GM19351 (cell line): Measurements from ENCODE around the gene SOCS1.
"Not testable (repeated sequence)": the region's sequence is repeated elsewhere in the genome, so short reads cannot be mapped to it uniquely, and the experiment has no call there.

Experiments used
- ATAC-seq: cut with Tn5 transposase; IDR thresholded peaks from one replicate; pipeline ENCODE4 v1.9.1; 2021; ENCODE audit warnings: mild to moderate bottlenecking, moderate library complexity; ENCODE audit not compliant: unreplicated experiment

Gene SOCS1

DNA sequence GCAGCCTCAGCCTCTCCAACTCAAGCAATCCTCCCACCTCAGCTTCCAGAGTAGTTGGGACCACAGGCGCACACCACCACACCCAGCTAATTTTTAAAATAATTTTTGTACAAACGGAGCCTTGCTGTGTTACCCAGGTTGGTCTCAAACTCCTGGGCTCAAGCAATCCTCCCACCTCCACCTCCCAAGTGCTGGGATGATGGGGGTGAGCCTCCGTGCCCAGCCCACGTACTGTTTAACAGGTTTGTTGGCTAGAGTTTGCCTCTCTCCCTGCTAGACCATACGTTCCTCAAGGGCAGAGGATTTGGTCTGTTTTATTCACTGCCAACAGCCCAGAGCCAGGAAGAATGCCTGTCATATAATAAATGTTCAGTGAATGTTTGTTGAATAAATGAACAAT, 26.6 kb downstream of the SOCS1 start:
- no peak for ATAC-seq

GRCh38 chr16:11225677-11226549, 30.1 kb downstream of the SOCS1 start:
- ATAC-seq: no peak

DNA sequence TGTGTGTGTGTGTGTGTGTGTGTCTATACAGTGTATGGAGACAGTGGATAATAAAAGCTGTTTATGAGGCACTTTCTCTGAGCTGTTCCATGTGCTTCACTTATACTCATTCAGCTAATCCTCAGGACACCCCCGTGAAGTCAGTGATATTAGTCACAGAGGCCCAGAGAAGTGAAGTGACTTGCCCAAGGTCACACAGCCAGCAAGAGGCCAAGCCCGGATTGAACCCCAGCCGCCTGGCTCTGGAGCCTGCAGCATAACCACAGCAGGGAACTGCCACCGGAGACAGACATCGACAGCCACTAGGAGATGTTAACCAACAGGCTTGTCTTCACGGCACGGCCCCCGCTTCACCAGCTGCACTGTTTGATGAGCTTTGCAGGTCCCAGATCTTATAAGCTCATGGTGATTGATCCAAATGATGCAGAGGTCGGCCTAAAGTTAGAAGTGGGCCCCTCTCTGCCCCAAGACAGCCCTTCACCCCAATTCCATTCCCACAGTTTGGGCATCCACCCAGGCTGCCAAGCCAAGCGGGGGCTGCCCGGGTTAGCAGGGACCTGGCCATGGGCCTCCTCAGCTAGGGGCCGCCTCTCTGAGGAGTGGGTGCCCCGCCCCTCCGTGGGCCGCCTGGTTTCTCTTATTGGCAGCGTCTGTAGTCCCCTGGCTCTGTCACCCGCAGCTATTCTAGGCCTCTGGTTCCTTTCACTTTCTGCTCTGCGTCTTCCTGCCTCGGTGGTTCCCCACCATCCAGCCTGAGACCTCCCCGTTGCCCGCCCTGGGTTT, 30.9 kb downstream of the SOCS1 start:
- ATAC-seq: peak; percentile 92

DNA sequence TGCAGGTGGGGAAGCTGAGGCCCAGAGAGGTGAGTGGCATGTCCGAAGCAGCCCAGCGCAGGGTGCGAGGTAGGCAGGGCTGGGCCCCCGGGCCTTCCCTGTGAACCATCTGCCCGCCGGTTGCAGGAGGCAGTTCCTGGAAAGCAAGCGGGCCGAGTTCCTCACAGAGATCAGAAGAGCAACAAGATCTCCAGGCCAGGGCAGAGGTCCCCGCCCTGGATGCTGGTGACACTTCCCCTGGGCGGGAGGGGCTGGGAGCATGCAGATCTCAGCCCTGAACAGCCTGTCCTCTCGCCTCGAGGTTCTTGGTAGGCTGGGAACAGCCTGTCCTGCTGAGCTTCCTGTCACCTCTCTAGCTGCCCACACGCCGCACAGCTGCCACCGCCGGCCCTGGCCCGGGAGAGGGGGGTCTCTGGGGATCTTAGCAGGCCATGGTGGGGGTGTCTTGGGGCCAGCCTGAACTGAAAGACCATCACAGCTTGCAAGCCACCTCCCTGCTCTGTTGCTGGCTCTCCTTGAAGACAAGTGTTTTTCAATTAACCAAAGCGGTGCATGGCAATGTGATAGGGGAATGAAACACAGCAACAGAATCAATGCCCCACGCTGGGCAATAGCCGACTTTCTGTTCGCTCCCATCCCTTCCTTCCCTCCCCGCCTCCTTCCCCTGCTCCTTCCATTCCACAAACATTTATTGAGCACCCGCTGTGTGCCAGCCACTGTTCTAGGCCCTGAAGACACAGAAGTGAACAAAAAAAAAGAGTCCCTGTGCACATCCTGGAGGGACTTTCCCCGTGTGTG, 31.7 kb downstream of the SOCS1 start:
- peak; percentile 40 for ATAC-seq

- ATAC-seq: not testable (repeated sequence)
These were observed 35.5 kb downstream of the SOCS1 start for GRCh38 chr16:11220507-11220906.

GRCh38 chr16:11219178-11219577, 36.8 kb downstream of the SOCS1 start:
- no peak for ATAC-seq

DNA sequence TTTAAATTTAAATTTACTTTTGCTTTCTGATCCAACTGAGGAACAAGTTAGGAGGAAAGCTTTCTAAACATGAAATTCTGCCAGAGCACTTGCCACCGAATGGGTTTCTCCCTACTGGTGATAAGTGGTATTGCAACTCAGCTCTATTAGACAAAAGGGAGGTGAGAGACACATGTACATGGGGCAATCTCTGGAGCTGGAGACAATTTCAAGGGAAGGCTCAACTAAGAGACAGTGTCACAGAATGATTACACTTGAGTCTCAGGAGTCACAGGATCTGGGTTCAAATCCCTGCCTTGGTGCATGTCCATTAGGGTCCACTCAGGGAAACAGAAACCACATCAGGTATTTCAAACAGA, 37.4 kb downstream of the SOCS1 start:
- ATAC-seq: no peak

GRCh38 chr16:11217651-11218603, 38.1 kb downstream of the SOCS1 start:
- ATAC-seq: no peak

DNA sequence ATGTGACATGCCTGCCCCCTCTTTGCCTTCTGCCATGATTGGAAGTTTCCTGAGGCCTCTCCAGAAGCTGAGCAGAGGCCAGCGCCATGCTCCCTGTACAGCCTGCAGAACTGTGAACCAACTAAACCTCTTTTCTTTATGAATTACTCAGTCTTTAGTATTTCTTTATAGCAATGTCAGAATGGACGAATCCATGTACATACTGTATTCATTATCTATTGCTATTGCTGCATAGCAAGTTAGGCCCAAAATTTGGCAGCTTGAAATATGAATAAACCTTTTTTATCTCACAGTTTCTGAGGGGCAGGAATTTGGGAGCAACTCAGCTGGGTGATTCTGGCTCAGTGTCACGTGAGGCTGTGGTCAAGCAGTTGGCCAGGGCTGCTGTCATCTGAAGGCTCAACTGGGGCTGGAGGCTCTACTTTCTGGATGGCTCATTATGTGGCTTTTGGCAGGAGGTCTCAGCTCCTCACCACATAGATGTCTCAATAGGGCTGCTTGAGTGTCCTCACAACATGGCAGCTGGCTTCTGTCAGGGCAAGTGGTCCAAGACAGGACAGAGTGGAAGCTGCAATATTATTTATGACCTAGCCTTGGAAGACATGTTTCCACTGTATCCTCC, 40.0 kb downstream of the SOCS1 start:
- no peak for ATAC-seq

- ATAC-seq: no peak
These were observed 42.2 kb downstream of the SOCS1 start for GRCh38 chr16:11213799-11214198.

- ATAC-seq: no peak
These were observed 42.6 kb downstream of the SOCS1 start for GRCh38 chr16:11213373-11213772.

GRCh38 chr16:11212798-11213196, 43.2 kb downstream of the SOCS1 start:
- ATAC-seq: no peak

- no peak for ATAC-seq
These were observed 43.8 kb downstream of the SOCS1 start for GRCh38 chr16:11211977-11212797.

- ATAC-seq: no peak
These were observed 44.7 kb downstream of the SOCS1 start for GRCh38 chr16:11211061-11211976.

DNA sequence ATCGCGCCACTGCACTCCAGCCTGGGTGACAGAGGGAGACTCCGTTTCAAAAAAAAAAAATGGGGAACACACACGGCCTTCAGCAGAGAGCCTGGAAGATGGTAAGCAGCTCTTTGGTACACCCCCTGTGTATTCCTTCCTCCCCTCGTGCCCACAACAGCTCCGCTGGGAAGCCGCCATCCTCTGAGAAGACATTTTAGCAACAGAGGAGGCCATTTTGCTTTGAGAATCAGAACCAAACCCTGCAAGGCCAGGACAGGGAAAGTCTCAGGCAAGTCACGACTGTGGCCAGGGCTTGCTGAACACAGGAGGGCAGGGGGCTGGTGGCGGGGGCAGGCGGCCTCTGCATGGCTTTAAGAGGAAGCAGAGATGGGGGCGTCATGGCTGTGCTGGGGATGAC, 45.7 kb downstream of the SOCS1 start:
- no peak for ATAC-seq

GRCh38 chr16:11208916-11209665, 46.9 kb downstream of the SOCS1 start:
- ATAC-seq: no peak

DNA sequence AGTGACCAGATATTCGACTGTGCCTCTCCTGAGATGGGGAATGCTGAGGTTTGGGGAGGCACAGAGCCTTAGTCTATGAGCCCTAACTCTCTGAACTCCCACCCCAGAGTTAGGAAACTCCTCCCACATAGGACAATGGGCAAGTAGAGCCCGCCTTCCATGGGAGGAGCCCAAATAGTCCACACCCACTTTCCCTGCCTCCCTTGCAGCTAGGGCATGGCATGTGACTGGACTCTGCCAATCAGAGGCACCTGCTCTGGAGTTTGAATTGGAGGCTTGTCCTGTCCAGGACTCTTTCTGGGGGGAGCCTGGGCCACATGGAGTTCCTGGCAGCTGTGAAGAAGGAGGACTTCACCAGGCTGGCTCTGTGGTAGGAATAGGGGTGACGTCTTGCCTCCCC, 48.4 kb downstream of the SOCS1 start:
- ATAC-seq: no peak
